Aorta (tissue), 5 donors: Measurements from ENCODE around the gene STK10. TPM values are rescaled to one million over a fixed set of nuclear protein-coding genes. Genes with fewer than 3 reads are reported as not detected.

Experiments
- ATAC-seq: fragments of 200-7000 bp; cut with Tn5 transposase; one replicate; pipeline ENCODE4 v1.9.1; 2022; ENCODE audit warnings: moderate library complexity; ENCODE audit not compliant: low FRiP score
- DNase-seq, 2 donors: peaks; one replicate each; pipeline ENCODE4 v3.0.0-alpha.2; 2020
- H3K27ac ChIP-seq, 2 donors: one replicate each; pipeline ENCODE4 v1.5.1; 2013; ENCODE audit warnings: low read length in 2 of 2, mild to moderate bottlenecking in 2 of 2, moderate library complexity in 2 of 2, control low read depth in 1 of 2, inconsistent platforms in 1 of 2, low read depth in 1 of 2
- H3K27me3 ChIP-seq, 2 donors: one replicate each; pipeline ENCODE4 v1.6.1; 2013; ENCODE audit warnings: control low read depth in 1 of 2, low read length in 1 of 2, mild to moderate bottlenecking in 1 of 2, moderate library complexity in 1 of 2; ENCODE audit not compliant: insufficient read depth in 2 of 2, control insufficient read depth in 1 of 2
- H3K36me3 ChIP-seq, 2 donors: one replicate each; pipeline ENCODE4 v1.6.1; 2013; ENCODE audit warnings: control low read depth in 1 of 2, low read length in 1 of 2, mild to moderate bottlenecking in 1 of 2; ENCODE audit not compliant: insufficient read depth in 2 of 2, control insufficient read depth in 1 of 2
- H3K4me1 ChIP-seq, 2 donors: one replicate each; pipeline ENCODE4 v1.6.1; 2013; ENCODE audit warnings: low read length in 2 of 2, control low read depth in 1 of 2, mild to moderate bottlenecking in 1 of 2, moderate library complexity in 1 of 2; ENCODE audit not compliant: insufficient read depth in 2 of 2, control insufficient read depth in 1 of 2
- H3K4me3 ChIP-seq, 2 donors: one replicate each; pipeline ENCODE4 v1.5.1; 2013; ENCODE audit warnings: low read length in 2 of 2, control low read depth in 1 of 2, mild to moderate bottlenecking in 1 of 2
- H3K9me3 ChIP-seq: one replicate; pipeline ENCODE4 v1.6.1; 2013; ENCODE audit warnings: mild to moderate bottlenecking, low read length; ENCODE audit not compliant: control insufficient read depth
- WGBS, 2 donors: extraction: QIAGEN DNeasy Blood & Tissue Kit; methylation state at CpG; one replicate each; pipeline ENCODE4 v1.1.7; 2013; 5-methylcytosine and 5-hydroxymethylcytosine counted together
- intact Hi-C, 2 donors: fragments of 100-400 bp; cut with DNase I; formaldehyde crosslinking; loops; one replicate each; pipeline versions ENCODE4 v1.14.2 to v1.15.0; 2022
- polyA plus RNA-seq, 2 donors: library from polyadenylated mRNA; stranded (reverse); fragments of 200-250 nt; gene quantifications; one replicate each; pipeline ENCODE4 v1.2.3, GENCODE V29; 2013
- total RNA-seq, 2 donors: library from RNA; stranded (reverse); fragmentation: NEBNext Ultra II Directional; extraction: Animal tissue kit (Norgen Biotek cat#: 25700); gene quantifications; one replicate each; pipeline ENCODE4 v1.2.1, GENCODE V29; 2021
- donor health status: healthy with polysubstance abuse.
- donor health status: Bipolar disorder and iron deficiency.
- donor health status: DM: no; HTN: no; CAD: no.
- donor health status: DM: no; HTN: no; CAD: no.
- donor health status: DM: yes; HTN: yes; CAD: no.

The STK10 gene
- total and polyA plus RNA-seq, 4 donors, result 4.1 to 67.7 (median 18.8) TPM

DNA sequence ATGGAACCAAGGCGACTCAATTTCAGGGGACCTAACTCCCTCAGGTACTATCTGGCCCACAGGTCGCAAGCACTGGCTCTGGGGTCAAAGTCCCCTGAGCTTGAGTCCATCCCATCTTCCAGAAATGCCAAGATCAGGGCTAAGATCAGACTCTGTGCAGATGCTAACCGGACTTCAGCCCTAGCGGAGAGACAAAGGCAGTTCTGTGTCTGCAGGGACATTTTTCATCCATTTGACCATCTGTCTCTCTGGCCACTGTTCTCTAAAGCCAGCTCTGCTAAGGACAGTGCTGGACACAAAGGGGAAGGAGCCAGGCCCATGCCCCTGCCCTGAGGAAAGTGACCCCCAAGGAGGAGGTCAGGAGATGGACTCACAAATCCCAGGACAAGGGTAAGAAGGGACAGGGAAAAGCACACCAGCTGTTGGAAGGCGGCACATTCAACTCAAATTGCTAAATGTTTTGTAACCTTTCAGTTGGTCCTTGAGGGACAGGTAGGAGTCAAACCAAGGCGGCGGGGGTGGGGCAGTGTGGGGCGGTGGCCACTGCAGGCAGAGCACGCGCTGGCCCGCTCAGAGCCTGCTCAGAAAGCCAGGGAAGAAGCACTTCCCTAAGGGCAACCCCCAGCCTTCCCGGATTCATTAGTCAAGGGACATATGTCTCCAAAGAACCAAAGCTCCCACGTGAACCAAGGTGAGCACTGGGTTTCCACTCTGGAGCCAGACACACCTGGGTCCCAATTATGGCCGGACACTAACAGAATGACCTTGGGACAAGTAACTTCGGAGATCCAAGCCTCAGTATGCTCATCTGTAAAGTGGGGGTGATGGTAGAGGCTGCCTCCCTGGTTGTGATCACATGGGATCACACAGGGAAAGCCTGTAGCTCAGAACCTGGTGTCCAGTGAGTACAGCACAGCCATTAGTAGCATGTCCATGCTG lies 42.8 kb downstream of the STK10 start:
- ATAC-seq, result no peak

DNA sequence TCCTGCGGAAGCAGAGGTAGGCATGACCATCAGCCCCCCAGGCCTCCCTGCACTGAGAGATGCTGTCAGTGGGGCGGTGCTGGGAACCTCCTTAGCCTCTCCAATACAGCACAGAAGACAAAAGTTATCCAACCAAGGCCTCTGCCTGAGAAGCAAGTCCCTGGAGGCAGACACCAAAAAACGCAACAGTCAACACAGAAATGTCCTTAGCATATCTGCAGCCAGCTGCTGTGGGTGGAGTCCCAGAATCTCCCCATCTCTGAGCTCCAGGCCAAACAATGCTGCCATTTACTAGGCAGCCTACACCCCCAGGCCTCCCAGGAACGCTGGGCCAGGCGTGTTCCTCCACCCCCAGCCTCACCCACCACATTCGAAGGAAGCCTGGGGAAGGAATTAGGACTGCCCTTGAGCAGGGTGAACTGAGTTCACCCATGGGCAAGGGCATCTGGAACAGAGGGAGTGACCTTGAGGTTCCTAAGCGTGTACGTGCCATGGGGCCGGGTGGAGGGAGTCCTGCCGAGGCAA lies 43.7 kb downstream of the STK10 start:
- DNase-seq, result no peak

More for the DNA sequence above, 42.8 kb downstream of the STK10 start:
- no peak overlapping the region for H3K4me3 ChIP-seq
- H3K4me1 ChIP-seq, result no peaks in the 10 kb centered on the region
- no peaks in the 10 kb centered on the region for H3K9me3 ChIP-seq
- no peaks in the 10 kb centered on the region for H3K27me3 ChIP-seq
- no peaks in the 10 kb centered on the region for H3K36me3 ChIP-seq
- intact Hi-C loops, result no loop called here
- no peak for DNase-seq
- no peak overlapping the region for H3K27ac ChIP-seq
- 96 to 97% methylated on average over 15 of the region's 15 CpGs for WGBS, 2 donors

DNA sequence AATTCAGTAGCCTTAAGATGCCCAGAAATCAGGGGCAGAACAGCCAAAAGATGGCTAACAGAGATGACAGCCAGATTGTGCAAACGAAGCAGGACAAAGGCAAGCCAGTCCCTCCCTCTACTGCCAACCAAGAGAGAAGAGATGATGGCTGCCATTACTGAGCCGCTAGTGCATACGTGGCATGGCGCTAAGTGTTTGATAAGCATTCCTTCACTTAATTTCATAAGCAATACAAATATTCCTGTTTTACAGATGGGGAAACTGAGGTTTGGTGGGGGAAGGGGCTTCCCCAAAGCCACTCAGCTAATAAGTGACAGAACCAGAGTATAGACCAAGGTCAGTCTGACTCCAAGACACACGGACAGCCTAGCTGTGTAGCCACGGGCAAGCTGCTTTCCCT lies 44.1 kb downstream of the STK10 start:
- ATAC-seq (no peak), DNase-seq (no peak)
- intact Hi-C loops, result no loop called here
- 93 to 95% methylated on average over 6 of the region's 6 CpGs for WGBS, 2 donors
- Histone ChIP-seq H3K27me3 (no peaks in the 10 kb centered on the region), H3K36me3 (no peaks in the 10 kb centered on the region), H3K9me3 (no peaks in the 10 kb centered on the region), H3K4me1 (no peaks in the 10 kb centered on the region), H3K4me3 (no peak overlapping the region), H3K27ac (no peak overlapping the region)

More for the DNA sequence above, 43.7 kb downstream of the STK10 start:
- Histone ChIP-seq H3K4me3 (no peak overlapping the region), H3K36me3 (no peaks in the 10 kb centered on the region), H3K27ac (no peak overlapping the region), H3K27me3 (no peaks in the 10 kb centered on the region), H3K4me1 (no peaks in the 10 kb centered on the region), H3K9me3 (no peaks in the 10 kb centered on the region)
- 85 to 87% methylated on average over 10 of the region's 10 CpGs for WGBS, 2 donors
- ATAC-seq, result no peak
- intact Hi-C loops, result no loop called here

DNA sequence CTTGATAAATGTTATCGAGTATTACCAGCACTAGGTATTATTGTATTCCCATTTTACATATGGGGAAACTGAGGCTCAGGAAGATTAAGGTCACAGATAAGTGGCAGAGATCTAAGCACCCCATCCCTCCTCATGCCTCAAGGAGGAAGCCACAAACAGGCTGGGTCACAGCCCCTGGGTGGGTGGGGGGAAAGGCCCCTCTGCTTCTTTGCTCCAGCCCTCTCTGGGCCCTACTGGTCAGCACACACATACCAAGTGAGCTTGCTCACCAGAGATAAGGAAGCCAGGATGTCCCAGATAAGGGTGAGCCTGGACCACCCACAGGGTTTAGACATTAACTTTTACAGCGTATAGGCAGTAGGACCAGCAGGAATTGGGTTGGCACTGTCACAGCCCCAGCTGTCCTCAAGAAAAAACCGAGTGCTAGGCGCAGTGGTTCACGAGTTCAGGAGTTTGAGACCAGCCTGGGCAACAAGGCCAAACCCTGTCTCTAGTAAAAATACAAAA lies 45.3 kb downstream of the STK10 start:
- WGBS, 2 donors, result 91 to 92% methylated on average over 5 of the region's 5 CpGs
- H3K4me3 ChIP-seq, result no peak overlapping the region
- peak; percentile 9 for ATAC-seq
- H3K36me3 ChIP-seq, result no peaks in the 10 kb centered on the region
- H3K9me3 ChIP-seq, result no peaks in the 10 kb centered on the region
- DNase-seq, result no peak
- H3K27me3 ChIP-seq, result no peaks in the 10 kb centered on the region
- intact Hi-C loops, result no loop called here
- H3K4me1 ChIP-seq, result no peaks in the 10 kb centered on the region
- H3K27ac ChIP-seq, result no peak overlapping the region

DNA sequence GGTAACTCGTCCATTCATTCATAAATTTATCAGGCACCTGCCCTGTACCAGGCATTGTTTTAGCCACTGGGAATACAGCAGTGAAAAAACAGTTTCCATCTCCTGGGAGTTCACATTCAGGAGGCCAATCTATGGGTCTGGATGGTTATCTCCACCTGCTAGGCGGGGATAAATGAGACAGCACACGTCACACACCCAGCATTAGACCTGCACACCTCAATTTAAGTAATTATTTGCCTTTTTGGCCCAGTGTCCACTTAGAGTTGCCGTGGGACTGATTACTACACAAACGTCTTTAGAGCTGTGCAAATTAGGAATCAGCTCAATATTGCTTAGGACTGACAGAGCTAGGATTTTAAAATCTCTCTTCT lies 46.1 kb downstream of the STK10 start:
- no peak for DNase-seq
- intact Hi-C loops, result no loop called here
- Histone ChIP-seq H3K4me3 (no peak overlapping the region), H3K27ac (no peak overlapping the region), H3K4me1 (no peaks in the 10 kb centered on the region), H3K9me3 (no peaks in the 10 kb centered on the region), H3K27me3 (no peaks in the 10 kb centered on the region), H3K36me3 (no peaks in the 10 kb centered on the region)
- WGBS, 2 donors, result 86 to 91% methylated on average over 5 of the region's 5 CpGs
- no peak for ATAC-seq

DNA sequence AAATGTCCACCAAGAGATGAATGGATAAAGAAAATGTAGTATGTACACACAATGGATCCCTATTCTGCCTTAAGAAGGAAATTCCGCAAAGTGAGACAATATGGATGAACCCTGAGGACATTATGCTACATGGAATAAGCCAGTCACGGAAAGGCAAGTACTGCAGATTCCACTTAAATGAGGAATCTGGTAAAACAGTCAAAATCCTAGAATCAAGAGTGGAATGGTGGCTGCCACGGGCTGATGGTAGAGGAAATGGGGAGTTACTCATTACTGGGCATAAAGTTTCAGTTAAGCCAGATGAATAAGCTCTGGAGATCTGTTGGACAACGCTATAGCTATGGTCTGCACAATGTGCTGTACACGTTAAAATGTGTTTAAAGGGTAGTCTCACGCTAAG lies 47.2 kb downstream of the STK10 start:
- Histone ChIP-seq H3K4me1 (no peaks in the 10 kb centered on the region), H3K36me3 (no peaks in the 10 kb centered on the region), H3K27me3 (no peaks in the 10 kb centered on the region), H3K9me3 (no peaks in the 10 kb centered on the region), H3K4me3 (no peak overlapping the region), H3K27ac (no peak overlapping the region)
- no peak for ATAC-seq
- no peak for DNase-seq
- WGBS, 2 donors, result 89 to 91% methylated on average over 6 of the region's 6 CpGs
- intact Hi-C loops, result no loop called here

DNA sequence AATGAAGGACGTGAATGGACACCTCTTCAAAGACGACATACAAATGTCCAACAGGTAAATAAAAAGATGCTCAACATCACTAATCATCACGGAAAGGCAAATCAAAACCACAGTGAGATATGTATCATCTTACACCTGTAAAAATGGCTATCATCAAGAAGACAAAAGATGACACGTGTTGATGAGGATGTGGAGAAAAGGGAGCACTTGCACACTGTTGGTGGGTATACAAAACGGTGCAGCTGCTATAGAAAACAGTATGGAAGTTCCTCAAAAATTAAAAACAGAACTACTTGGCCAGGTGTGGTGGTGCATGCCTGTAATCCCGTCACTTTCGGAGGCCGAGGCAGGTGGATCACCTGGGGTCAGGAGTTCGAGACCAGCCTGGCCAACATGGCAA lies 47.9 kb downstream of the STK10 start:
- no peaks in the 10 kb centered on the region for H3K36me3 ChIP-seq
- no peaks in the 10 kb centered on the region for H3K27me3 ChIP-seq
- H3K4me1 ChIP-seq, result no peaks in the 10 kb centered on the region
- H3K9me3 ChIP-seq, result peaks cover 2% of the 10 kb centered on the region
- DNase-seq (no peak), ATAC-seq (no peak)
- intact Hi-C loops, result no loop called here
- H3K4me3 ChIP-seq, result no peak overlapping the region
- H3K27ac ChIP-seq, result no peak overlapping the region
- 93% methylated on average over 9 of the region's 9 CpGs for WGBS, 2 donors

DNA sequence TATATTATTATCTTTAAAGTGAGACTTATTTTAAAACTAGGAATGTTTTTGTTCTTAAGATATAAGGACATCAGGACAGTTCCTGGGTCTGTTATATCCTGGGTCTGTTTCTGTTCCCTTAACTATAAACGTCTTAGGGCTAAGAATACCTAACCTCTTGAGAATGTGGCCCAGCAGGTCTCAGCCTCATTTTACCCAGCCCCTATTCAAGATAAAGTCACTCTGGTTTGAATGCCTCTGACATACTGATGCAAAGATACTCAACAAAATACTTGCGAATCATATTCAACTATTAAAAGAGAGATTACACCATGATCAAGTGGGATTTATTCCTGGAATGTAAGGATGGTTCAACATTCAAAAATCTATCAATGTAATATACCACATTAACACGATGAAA lies 51.0 kb downstream of the STK10 start:
- intact Hi-C loops, result no loop called here
- WGBS, 2 donors, result 90 to 91% methylated on average over 3 of the region's 3 CpGs
- ATAC-seq (no peak), DNase-seq (no peak)
- no peaks in the 10 kb centered on the region for H3K36me3 ChIP-seq
- no peaks in the 10 kb centered on the region for H3K27me3 ChIP-seq
- peaks cover 2% of the 10 kb centered on the region for H3K9me3 ChIP-seq
- H3K4me1 ChIP-seq, result no peaks in the 10 kb centered on the region
- no peak overlapping the region for H3K4me3 ChIP-seq
- H3K27ac ChIP-seq, result no peak overlapping the region
